H1 (cell line): Measurements from ENCODE around the gene SECISBP2. TPM values are rescaled to one million over a fixed set of nuclear protein-coding genes. Genes with fewer than 3 reads are reported as not detected.

Experiments used
- CTCF ChIA-PET: fragments of 300-600 bp; sonication (Branson Sonifier 250); formaldehyde crosslinking; loops from one replicate; lab custom pipeline; 2021; ENCODE audit not compliant: partially characterized antibody; lab: Charles Lee
- POLR2A ChIA-PET: fragments of 300-600 bp; sonication (Branson Sonifier 250); formaldehyde crosslinking; loops from one replicate; lab custom pipeline; 2021; ENCODE audit warnings: inconsistent platforms; ENCODE audit not compliant: partially characterized antibody; lab: Charles Lee
- DNase-seq, 2 experiments: peaks; one replicate each; pipeline versions ENCODE4 v3.0.0 to v3.0.0-alpha.2; 2010 to 2022; ENCODE audit warnings: low spot score in 2 of 2, low read depth in 1 of 2, mixed read lengths in 1 of 2
- FAIRE-seq: peaks from 2 replicates; lab custom pipeline; 2011; peaks lifted over from hg19 to GRCh38; lab: Jason Lieb, UNC
- H2AFZ ChIP-seq: 2 replicates; pipeline ENCODE4 v1.8.1; 2012; ENCODE audit warnings: low read length, inconsistent platforms
- H2AK5ac ChIP-seq: 2 replicates; pipeline ENCODE4 v1.6.1; 2013; ENCODE audit warnings: low read depth, low read length
- H2BK120ac ChIP-seq: replicated peaks from 2 replicates; pipeline ENCODE3; 2013; ENCODE audit warnings: low read depth, low read length, inconsistent platforms
- H2BK12ac ChIP-seq: 2 replicates; pipeline ENCODE4 v1.6.1; 2013; ENCODE audit warnings: low read depth, low read length
- H2BK15ac ChIP-seq: 2 replicates; pipeline ENCODE4 v1.6.1; 2013; ENCODE audit warnings: low read length
- H2BK20ac ChIP-seq: 2 replicates; pipeline ENCODE4 v1.6.1; 2013; ENCODE audit warnings: low read length
- H2BK5ac ChIP-seq: 2 replicates; pipeline ENCODE4 v1.6.1; 2013; ENCODE audit warnings: low read depth, low read length
- H3K14ac ChIP-seq: 2 replicates; pipeline ENCODE4 v1.6.1; 2013; ENCODE audit warnings: inconsistent platforms; ENCODE audit not compliant: insufficient read length
- H3K18ac ChIP-seq: 2 replicates; pipeline ENCODE4 v1.6.1; 2013; ENCODE audit warnings: low read length; ENCODE audit errors: extremely low read depth
- H3K23ac ChIP-seq: 2 replicates; pipeline ENCODE4 v1.6.1; 2013; ENCODE audit warnings: inconsistent platforms; ENCODE audit not compliant: insufficient read length
- H3K23me2 ChIP-seq: 2 replicates; pipeline ENCODE4 v1.6.1; 2013; ENCODE audit warnings: low read depth, low read length
- H3K27ac ChIP-seq: 2 replicates; pipeline ENCODE4 v1.6.1; 2011; ENCODE audit warnings: low read depth, low read length, inconsistent platforms
- H3K27me3 ChIP-seq, 4 experiments: replicated peaks in 1 of 4; 1 replicate in 1 of 4; 2 replicates in 3 of 4; pipeline versions ENCODE4 v1.6.1 to v1.8.1; 2011 to 2013; ENCODE audit warnings: low read length in 3 of 4, mild to moderate bottlenecking in 3 of 4, inconsistent platforms in 2 of 4, mixed read lengths in 2 of 4, moderate library complexity in 1 of 4; ENCODE audit not compliant: control insufficient read depth in 3 of 4, insufficient read depth in 3 of 4; ENCODE audit errors: extremely low read depth in 1 of 4
- H3K36me3 ChIP-seq, 4 experiments: 2 replicates each; pipeline versions ENCODE4 v1.6.1 to v1.8.1; 2011 to 2013; ENCODE audit warnings: mild to moderate bottlenecking in 4 of 4, low read length in 3 of 4, moderate library complexity in 2 of 4, control low read depth in 1 of 4, inconsistent platforms in 1 of 4; ENCODE audit not compliant: insufficient read depth in 4 of 4, control insufficient read depth in 2 of 4
- H3K4ac ChIP-seq: replicated peaks from 2 replicates; pipeline ENCODE3; 2013; ENCODE audit warnings: low read length, low read depth, mixed read lengths, inconsistent platforms; ENCODE audit not compliant: insufficient read length
- H3K4me1 ChIP-seq, 4 experiments: replicated peaks in 1 of 4; 1 replicate in 1 of 4; 2 replicates in 3 of 4; pipeline versions ENCODE4 v1.6.1 to v1.8.1; 2011 to 2013; ENCODE audit warnings: low read length in 3 of 4, inconsistent platforms in 2 of 4, mixed read lengths in 1 of 4; ENCODE audit not compliant: insufficient read depth in 4 of 4, control insufficient read depth in 3 of 4
- H3K4me2 ChIP-seq, 2 experiments: 2 replicates each; pipeline versions ENCODE4 v1.6.1 to v1.8.1; 2011 to 2013; ENCODE audit warnings: low read depth in 2 of 2, low read length in 2 of 2, control low read depth in 1 of 2, inconsistent platforms in 1 of 2, mild to moderate bottlenecking in 1 of 2; ENCODE audit not compliant: insufficient read depth in 1 of 2
- H3K4me3 ChIP-seq, 4 experiments: fragments of 200-600, 300-600 bp in 1 of 4; sonication (generic), shearing (Covaris generic), sonication (Bioruptor Twin) in 1 of 4; 2 replicates each; pipeline versions ENCODE4 v1.5.1 to v1.8.1; 2011 to 2016; ENCODE audit warnings: low read length in 4 of 4, low read depth in 3 of 4, control low read depth in 2 of 4, inconsistent platforms in 2 of 4, mild to moderate bottlenecking in 2 of 4, mixed read lengths in 1 of 4, moderate library complexity in 1 of 4; ENCODE audit not compliant: insufficient read depth in 2 of 4; ENCODE audit errors: extremely low read depth in 1 of 4
- H3K56ac ChIP-seq: replicated peaks from 2 replicates; pipeline ENCODE3; 2013; ENCODE audit warnings: low read depth, mild to moderate bottlenecking, mixed read lengths, low read length, inconsistent platforms; ENCODE audit not compliant: insufficient read length
- H3K79me1 ChIP-seq: 2 replicates; pipeline ENCODE4 v1.6.1; 2013; ENCODE audit warnings: low read depth, low read length, control low read depth
- H3K79me2 ChIP-seq, 2 experiments: 2 replicates each; pipeline versions ENCODE4 v1.6.1 to v1.8.1; 2012 to 2013; ENCODE audit warnings: low read length in 2 of 2, mild to moderate bottlenecking in 2 of 2, inconsistent platforms in 1 of 2; ENCODE audit not compliant: insufficient read depth in 2 of 2, control insufficient read depth in 1 of 2
- H3K9ac ChIP-seq, 4 experiments: replicated peaks in 1 of 4; 1 replicate in 1 of 4; 2 replicates in 3 of 4; pipeline versions ENCODE4 v1.6.1 to v1.8.1; 2011 to 2013; ENCODE audit warnings: low read depth in 3 of 4, low read length in 3 of 4, control low read depth in 2 of 4, mild to moderate bottlenecking in 2 of 4, moderate library complexity in 2 of 4, inconsistent platforms in 1 of 4; ENCODE audit errors: extremely low read depth in 1 of 4
- H3K9me3 ChIP-seq, 2 experiments: 2 replicates each; pipeline versions ENCODE4 v1.6.1 to v1.8.1; 2012 to 2013; ENCODE audit warnings: mild to moderate bottlenecking in 2 of 2, moderate library complexity in 2 of 2, control low read depth in 1 of 2, inconsistent platforms in 1 of 2, low read depth in 1 of 2, low read length in 1 of 2, mixed read lengths in 1 of 2; ENCODE audit not compliant: insufficient read depth in 2 of 2
- H4K20me1 ChIP-seq, 2 experiments: replicated peaks in 1 of 2; 2 replicates each; pipeline versions ENCODE3 to v1.8.1; 2011 to 2013; ENCODE audit warnings: inconsistent platforms in 2 of 2, low read length in 2 of 2, mild to moderate bottlenecking in 1 of 2; ENCODE audit not compliant: insufficient read depth in 2 of 2, control insufficient read depth in 1 of 2
- H4K5ac ChIP-seq: 2 replicates; pipeline ENCODE4 v1.6.1; 2013; ENCODE audit warnings: low read length, low read depth, mixed read lengths, inconsistent platforms; ENCODE audit not compliant: insufficient read length
- H4K8ac ChIP-seq: 2 replicates; pipeline ENCODE4 v1.8.0; 2013; ENCODE audit warnings: mild to moderate bottlenecking, moderate library complexity, low read length, inconsistent platforms; ENCODE audit not compliant: insufficient read depth; ENCODE audit errors: extremely low read depth
- H4K91ac ChIP-seq: replicated peaks from 2 replicates; pipeline ENCODE3; 2013; ENCODE audit warnings: low read length, mixed read lengths, inconsistent platforms; ENCODE audit not compliant: insufficient read length
- ATF2 ChIP-seq: IDR thresholded peaks from 2 replicates; pipeline ENCODE4 v1.6.1; 2012; ENCODE audit warnings: low read length, inconsistent platforms
- ATF3 ChIP-seq: IDR thresholded peaks from 2 replicates; pipeline ENCODE4 v1.6.1; 2011; ENCODE audit warnings: low read depth, mild to moderate bottlenecking, low read length; ENCODE audit not compliant: insufficient read depth
- BRCA1 ChIP-seq: IDR thresholded peaks from 2 replicates; pipeline ENCODE4 v1.6.1; 2012; ENCODE audit warnings: low read depth, low read length, improper control_type of control experiment
- CEBPB ChIP-seq: IDR thresholded peaks from 2 replicates; pipeline ENCODE4 v1.6.1; 2012; ENCODE audit warnings: low read depth, low read length
- CREB1 ChIP-seq: IDR thresholded peaks from 2 replicates; pipeline ENCODE4 v1.6.1; 2012; ENCODE audit warnings: inconsistent platforms
- KDM1A ChIP-seq: fragments of 200-600, 300-600 bp; sonication (generic); IDR thresholded peaks from 2 replicates; pipeline ENCODE4 v1.7.1; 2016; ENCODE audit warnings: mild to moderate bottlenecking, low read length, borderline replicate concordance
- PHF8 ChIP-seq: fragments of 200-600 bp; sonication (generic); conservative IDR thresholded peaks from 2 replicates; pipeline ENCODE4 v1.7.1; 2012; ENCODE audit warnings: low read depth, mild to moderate bottlenecking, inconsistent platforms, low read length, moderate library complexity
- RAD21 ChIP-seq, 2 experiments: IDR thresholded peaks in 1 of 2; conservative IDR thresholded peaks in 1 of 2; 2 replicates each; pipeline ENCODE4 v1.6.1; 2011; ENCODE audit warnings: low read depth in 2 of 2, low read length in 2 of 2, improper control_type of control experiment in 1 of 2, inconsistent platforms in 1 of 2, mild to moderate bottlenecking in 1 of 2, moderate library complexity in 1 of 2
- RBBP5 ChIP-seq: IDR thresholded peaks from 2 replicates; pipeline ENCODE4 v1.7.1; 2012; ENCODE audit warnings: low read depth, mild to moderate bottlenecking, inconsistent platforms, low read length, moderate library complexity, borderline replicate concordance
- SRF ChIP-seq: IDR thresholded peaks from 2 replicates; pipeline ENCODE4 v1.6.1; 2011; ENCODE audit warnings: mild to moderate bottlenecking, low read depth, low read length, moderate library complexity
- TAF1 ChIP-seq: IDR thresholded peaks from 2 replicates; pipeline ENCODE4 v1.6.1; 2011; ENCODE audit warnings: mild to moderate bottlenecking, low read depth, low read length
- YY1 ChIP-seq: IDR thresholded peaks from 2 replicates; pipeline ENCODE4 v1.6.1; 2011; ENCODE audit warnings: low read depth, mild to moderate bottlenecking, low read length
- ZNF274 ChIP-seq: IDR thresholded peaks from 2 replicates; pipeline ENCODE4 v1.7.0; 2012; ENCODE audit warnings: low read length, borderline replicate concordance; ENCODE audit errors: extremely low read depth
- WGBS, 2 experiments: shearing (Covaris generic) in 1 of 2; methylation state at CpG; one replicate each; pipeline versions ENCODE4 v1.1.6 to v1.1.7; 2013 to 2015; ENCODE audit warnings: low lambda C conversion rate in 2 of 2, mixed read lengths in 2 of 2, inconsistent platforms in 1 of 2, low coverage in 1 of 2, missing lambda C conversion rate in 1 of 2; ENCODE audit not compliant: insufficient replicate concordance in 2 of 2, insufficient coverage in 1 of 2, insufficient read length in 1 of 2; ENCODE audit errors: extremely low coverage in 1 of 2, missing lambda C conversion rate in 1 of 2; 5-methylcytosine and 5-hydroxymethylcytosine counted together
- polyA plus RNA-seq, 7 experiments: library from polyadenylated mRNA; depleted of rRNA in 3 of 7; stranded (reverse) in 5 of 7; unstranded in 2 of 7; fragments of >200 nt in 5 of 7; fragments of 200-250 nt in 2 of 7; gene quantifications; 1 replicate in 5 of 7; 2 replicates in 1 of 7; 4 replicates in 1 of 7; pipeline versions ENCODE4 v1.2.1 to v1.2.3, GENCODE V29; 2011 to 2013; ENCODE audit warnings: missing spikeins in 2 of 7, mixed read lengths in 2 of 7
- total RNA-seq: library from RNA; stranded (reverse); fragmentation: NEBNext Ultra II Directional; extraction: Animal tissue kit (Norgen Biotek cat#: 25700); gene quantifications from 2 replicates; pipeline ENCODE4 v1.2.1, GENCODE V29; 2021

The SECISBP2 gene
- total and polyA plus RNA-seq, 2 of the 8 experiments (the other 6 are each of a cell fraction or from before 2014, with no cell fraction given) = 39.0 to 61.7 TPM

GRCh38 chr9:89386797-89387196 is 68.5 kb downstream of the SECISBP2 start:
- H2AK5ac ChIP-seq = no peak overlapping the region
- no peak overlapping the region for H2BK12ac ChIP-seq
- no peak overlapping the region for H4K5ac ChIP-seq
- H3K27ac ChIP-seq = no peak overlapping the region
- H3K4me2 ChIP-seq = no peak overlapping the region
- no peaks in the 10 kb centered on the region for H3K4me1 ChIP-seq
- WGBS, 2 experiments = 92% methylated on average over 11 of the region's 11 CpGs; no CpG with 5 or more reads in 1 of the 2 experiments
- no peak overlapping the region for H3K18ac ChIP-seq
- ChIA-PET CTCF (no interaction called here), POLR2A (no interaction called here)
- no peak overlapping the region for H2BK5ac ChIP-seq
- no peak overlapping the region for H2BK120ac ChIP-seq
- peaks cover 32 to 55% (median 48%) of the 10 kb centered on the region in 4 experiments for H3K36me3 ChIP-seq
- no peaks in the 10 kb centered on the region; the same call in none of the 2 replicates for H3K79me1 ChIP-seq
- H2AFZ ChIP-seq = no peak overlapping the region
- H4K20me1 ChIP-seq = peaks cover 3 to 6% of the 10 kb centered on the region in 2 experiments
- no peak overlapping the region for H3K4me3 ChIP-seq
- no peak overlapping the region for H2BK15ac ChIP-seq
- no peaks in the 10 kb centered on the region for H3K27me3 ChIP-seq
- no peaks in the 10 kb centered on the region for H3K9me3 ChIP-seq
- no peak overlapping the region for H3K9ac ChIP-seq
- H2BK20ac ChIP-seq = no peak overlapping the region
- no peak overlapping the region for H3K56ac ChIP-seq
- H3K14ac ChIP-seq = no peak overlapping the region
- no peak overlapping the region for H3K4ac ChIP-seq
- DNase-seq (no peak), FAIRE-seq (no peak)
- H3K23me2 ChIP-seq = no peaks in the 10 kb centered on the region
- 0 out of 2 replicates have a peak overlapping the region, but pooled peaks have one; percentile 63 for H4K8ac ChIP-seq
- H3K79me2 ChIP-seq = no peaks in the 10 kb centered on the region
- H3K23ac ChIP-seq = no peak overlapping the region
- H4K91ac ChIP-seq = no peak overlapping the region
- no peak for TF ChIP-seq TAF1
- no peak for TF ChIP-seq PHF8
- TF ChIP-seq ATF3 = no peak
- TF ChIP-seq CREB1 = no peak
- TF ChIP-seq SRF = no peak
- no peak for TF ChIP-seq ZNF274
- TF ChIP-seq KDM1A = no peak
- TF ChIP-seq BRCA1 = no peak
- no peak for TF ChIP-seq ATF2
- no peak for TF ChIP-seq YY1
- no peak for TF ChIP-seq RBBP5
- no peak for TF ChIP-seq RAD21 (IDR thresholded peaks at IDR 0.05 in 1 of 2, conservative IDR thresholded peaks at IDR 0.05 in 1 of 2; ENCODE audit: low read depth in 2 of 2, low read length in 2 of 2)
- TF ChIP-seq CEBPB = no peak
